WERI-Rb-1 (cell line): ENCODE data around the gene AGO4.

ENCODE experiments used
- DNase-seq: peaks from one replicate; pipeline ENCODE4 v3.0.0-alpha.2; 2020
- H3K27ac ChIP-seq: fragments of 250-450 bp; sonication (Bioruptor Pico); 2 replicates; pipeline ENCODE4 v1.5.1; 2020; ENCODE audit warnings: mild to moderate bottlenecking, moderate library complexity
- H3K27me3 ChIP-seq: fragments of 250-450 bp; sonication (Bioruptor Pico); 2 replicates; pipeline ENCODE4 v1.5.1; 2021; ENCODE audit warnings: mild to moderate bottlenecking, low read depth, moderate library complexity; ENCODE audit not compliant: insufficient read depth, severe bottlenecking
- H3K36me3 ChIP-seq: fragments of 250-450 bp; sonication (Bioruptor Pico); 2 replicates; pipeline ENCODE4 v1.5.1; 2020; ENCODE audit warnings: mild to moderate bottlenecking, moderate library complexity
- H3K4me3 ChIP-seq: 2 replicates; pipeline ENCODE4 v1.5.1; 2011; ENCODE audit warnings: low read depth, mild to moderate bottlenecking, control low read depth, low read length
- H3K9me3 ChIP-seq: fragments of 250-450 bp; sonication (Bioruptor Pico); 2 replicates; pipeline ENCODE4 v1.5.1; 2021; ENCODE audit warnings: mild to moderate bottlenecking, moderate library complexity; ENCODE audit not compliant: severe bottlenecking
- TF ChIP-seq, protein P1 (sequence below): IDR thresholded peaks from 2 replicates; pipeline ENCODE4 v1.5.1; 2011; ENCODE audit warnings: low read depth, mild to moderate bottlenecking, control low read depth, inconsistent platforms, low read length

AGO4 gene

GRCh38 chr1:35854989-35855700 is 47.3 kb downstream of the AGO4 start:
- TF ChIP-seq, protein P1, sequence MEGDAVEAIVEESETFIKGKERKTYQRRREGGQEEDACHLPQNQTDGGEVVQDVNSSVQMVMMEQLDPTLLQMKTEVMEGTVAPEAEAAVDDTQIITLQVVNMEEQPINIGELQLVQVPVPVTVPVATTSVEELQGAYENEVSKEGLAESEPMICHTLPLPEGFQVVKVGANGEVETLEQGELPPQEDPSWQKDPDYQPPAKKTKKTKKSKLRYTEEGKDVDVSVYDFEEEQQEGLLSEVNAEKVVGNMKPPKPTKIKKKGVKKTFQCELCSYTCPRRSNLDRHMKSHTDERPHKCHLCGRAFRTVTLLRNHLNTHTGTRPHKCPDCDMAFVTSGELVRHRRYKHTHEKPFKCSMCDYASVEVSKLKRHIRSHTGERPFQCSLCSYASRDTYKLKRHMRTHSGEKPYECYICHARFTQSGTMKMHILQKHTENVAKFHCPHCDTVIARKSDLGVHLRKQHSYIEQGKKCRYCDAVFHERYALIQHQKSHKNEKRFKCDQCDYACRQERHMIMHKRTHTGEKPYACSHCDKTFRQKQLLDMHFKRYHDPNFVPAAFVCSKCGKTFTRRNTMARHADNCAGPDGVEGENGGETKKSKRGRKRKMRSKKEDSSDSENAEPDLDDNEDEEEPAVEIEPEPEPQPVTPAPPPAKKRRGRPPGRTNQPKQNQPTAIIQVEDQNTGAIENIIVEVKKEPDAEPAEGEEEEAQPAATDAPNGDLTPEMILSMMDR, result peak; percentile 32; the same call in 1 of the 2 replicates
- DNase-seq, result peak; percentile 83
- Histone ChIP-seq H3K27ac (peak overlapping the region; percentile 92), H3K27me3 (no peaks in the 10 kb centered on the region), H3K4me3 (no peak overlapping the region), H3K36me3 (peaks cover 39% of the 10 kb centered on the region), H3K9me3 (no peaks in the 10 kb centered on the region)

DNA sequence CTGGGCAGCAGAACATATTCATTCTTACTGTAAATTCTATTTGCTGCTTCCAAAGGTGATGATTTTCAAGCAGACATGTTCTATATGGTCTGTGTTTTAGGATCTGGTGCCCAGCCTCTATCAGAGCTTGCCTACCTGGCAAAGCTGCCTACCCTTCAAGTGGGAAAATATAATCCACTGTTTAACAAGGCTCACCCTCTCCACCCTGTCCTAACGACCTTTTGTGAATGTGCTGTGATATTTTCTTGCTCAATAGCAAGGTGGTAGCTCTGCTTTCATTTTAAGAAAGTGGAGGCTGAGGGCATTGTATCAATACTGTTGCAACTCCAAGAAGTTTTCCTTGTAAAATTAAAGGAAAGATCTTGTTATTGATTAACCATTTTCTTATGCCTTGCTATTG is 49.1 kb downstream of the AGO4 start:
- Histone ChIP-seq H3K9me3 (no peaks in the 10 kb centered on the region), H3K4me3 (no peak overlapping the region), H3K27ac (peak overlapping the region; percentile 7; the same call in 1 of the 2 replicates), H3K27me3 (no peaks in the 10 kb centered on the region), H3K36me3 (peaks cover 24% of the 10 kb centered on the region)
- DNase-seq, result no peak
- TF ChIP-seq, protein P1, result no peak

DNA sequence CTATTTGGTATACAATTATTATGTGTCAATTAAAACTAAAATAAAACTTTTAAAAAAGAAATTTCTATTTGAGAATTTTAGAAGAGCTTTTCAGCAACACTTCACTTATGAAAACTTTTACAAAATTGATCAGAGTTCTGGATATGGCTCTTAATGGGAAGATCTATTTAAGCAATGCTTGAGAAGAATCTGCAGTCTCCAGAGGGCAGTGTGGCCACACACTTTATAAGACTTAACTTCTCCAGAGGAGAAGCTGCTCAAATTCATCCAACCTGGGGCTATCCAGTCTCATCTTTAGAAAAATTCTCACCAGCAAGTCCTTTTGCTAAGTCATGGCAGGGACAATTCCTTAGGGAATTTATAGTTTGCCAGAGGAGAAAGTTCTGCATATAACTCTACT is 50.0 kb downstream of the AGO4 start:
- peaks cover 19% of the 10 kb centered on the region for H3K36me3 ChIP-seq
- no peak overlapping the region for H3K27ac ChIP-seq
- TF ChIP-seq, protein P1, result peak; percentile 44
- no peaks in the 10 kb centered on the region for H3K27me3 ChIP-seq
- DNase-seq, result peak; percentile 20
- H3K9me3 ChIP-seq, result no peaks in the 10 kb centered on the region
- H3K4me3 ChIP-seq, result no peak overlapping the region

- Histone ChIP-seq H3K4me3 (no peak overlapping the region), H3K27ac (no peak overlapping the region), H3K9me3 (no peaks in the 10 kb centered on the region), H3K36me3 (peaks cover 3% of the 10 kb centered on the region; the same call in 1 of the 2 replicates), H3K27me3 (no peaks in the 10 kb centered on the region)
- no peak for DNase-seq
- TF ChIP-seq, protein P1, result no peak
Observed at GRCh38 chr1:35860696-35861095, 52.9 kb downstream of the AGO4 start.

DNA sequence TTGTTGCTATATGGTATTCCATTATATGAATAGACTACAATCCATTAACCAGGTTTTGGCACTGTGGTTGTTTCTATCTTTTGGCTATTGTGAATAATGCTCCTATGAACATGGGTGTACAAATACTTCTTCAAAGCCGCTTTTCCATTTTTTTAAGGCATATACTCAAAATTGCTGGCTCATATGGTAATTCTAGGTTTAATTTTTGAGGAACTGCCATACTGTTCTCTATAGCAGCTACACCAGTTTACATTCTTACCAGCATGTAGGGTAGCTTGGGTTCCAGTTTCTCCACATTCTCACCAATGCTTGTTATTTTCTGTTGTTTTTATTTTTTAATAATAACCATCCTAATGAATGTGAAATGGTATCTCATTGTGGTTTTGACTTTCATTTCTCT is 55.3 kb downstream of the AGO4 start:
- Histone ChIP-seq H3K9me3 (no peaks in the 10 kb centered on the region), H3K27ac (no peak overlapping the region), H3K27me3 (no peaks in the 10 kb centered on the region), H3K4me3 (no peak overlapping the region), H3K36me3 (no peaks in the 10 kb centered on the region)
- no peak for DNase-seq
- TF ChIP-seq, protein P1, result no peak
